ENCODE data around the gene ACVRL1. TPM values are rescaled to one million over a fixed set of nuclear protein-coding genes. Genes with fewer than 3 reads are reported as not detected.

ACVRL1 gene
- total and polyA plus RNA-seq, 4 donors = 3.1 to 7.9 (median 6.1) TPM

DNA sequence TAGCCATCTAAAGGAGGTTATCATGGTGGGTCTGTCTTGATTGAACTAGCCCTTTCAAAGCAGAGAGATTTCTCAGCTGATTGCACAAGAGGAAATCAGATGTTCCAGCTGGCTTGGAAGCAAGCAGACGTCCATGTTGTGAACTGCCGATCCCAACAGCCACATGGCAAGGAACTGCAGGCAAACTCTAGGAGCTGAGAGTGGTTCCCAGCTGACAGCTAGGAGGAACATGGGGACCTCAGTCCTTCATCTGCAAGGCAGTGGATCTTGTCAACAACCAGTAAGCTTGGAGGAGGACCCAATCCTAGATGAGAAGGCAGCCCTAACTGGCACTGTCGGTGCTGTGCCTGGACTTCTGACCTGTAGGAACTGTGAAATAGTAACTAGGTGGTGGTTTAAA is 51.9 kb downstream of the ACVRL1 start:
- peak; percentile 48 for TF ChIP-seq NR2F2 (IDR thresholded peaks at IDR 0.05)
- TF ChIP-seq, protein P1, sequence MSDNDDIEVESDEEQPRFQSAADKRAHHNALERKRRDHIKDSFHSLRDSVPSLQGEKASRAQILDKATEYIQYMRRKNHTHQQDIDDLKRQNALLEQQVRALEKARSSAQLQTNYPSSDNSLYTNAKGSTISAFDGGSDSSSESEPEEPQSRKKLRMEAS (IDR thresholded peaks at IDR 0.05) = peak; percentile 70
- no peak for TF ChIP-seq JUND (IDR thresholded peaks at IDR 0.05)
- peak; percentile 95 for TF ChIP-seq YY1 (IDR thresholded peaks at IDR 0.05)
- peak; percentile 3 for TF ChIP-seq HNF4G (IDR thresholded peaks at IDR 0.05)
- no peak for TF ChIP-seq EGR1 (IDR thresholded peaks at IDR 0.05; ENCODE audit: low read depth in 2 of 2)
- TF ChIP-seq HNF4A (conservative IDR thresholded peaks at IDR 0.05) = peak; percentile 66 to 77
- peak; percentile 54 for TF ChIP-seq SP1 (IDR thresholded peaks at IDR 0.05)
- peak; percentile 31 to 52 for TF ChIP-seq RXRA (IDR thresholded peaks at IDR 0.05)
- Histone ChIP-seq H3K36me3 (ENCODE audit: control insufficient read depth in 4 of 4, insufficient read depth in 3 of 4, low read depth in 1 of 4, low read length in 3 of 4) (no peaks in the 10 kb centered on the region), H3K9me3 (ENCODE audit: control insufficient read depth in 4 of 4, low read length in 3 of 4) (no peaks in the 10 kb centered on the region), H3K27me3 (ENCODE audit: control insufficient read depth in 4 of 4, insufficient read depth in 4 of 4, low read length in 3 of 4) (no peaks in the 10 kb centered on the region), H3K27ac (ENCODE audit: low read depth in 1 of 2, low read length in 2 of 2) (peak overlapping the region; percentile 47 to 88), H3K9ac (ENCODE audit: low read depth in 1 of 2, low read length in 2 of 2) (no peak overlapping the region), H3K4me1 (ENCODE audit: control insufficient read depth in 4 of 4, insufficient read depth in 4 of 4, low read length in 3 of 4) (peaks cover 4 to 52% (median 33%) of the 10 kb centered on the region in 4 donors), H3K4me3 (ENCODE audit: low read depth in 1 of 3, low read length in 3 of 3) (peak overlapping the region in 2 of 3 donors; percentile 9 to 27)
- 13% methylated on average over 3 of the region's 3 CpGs for WGBS
- DNase-seq (ENCODE audit: low spot score) = no peak

DNA sequence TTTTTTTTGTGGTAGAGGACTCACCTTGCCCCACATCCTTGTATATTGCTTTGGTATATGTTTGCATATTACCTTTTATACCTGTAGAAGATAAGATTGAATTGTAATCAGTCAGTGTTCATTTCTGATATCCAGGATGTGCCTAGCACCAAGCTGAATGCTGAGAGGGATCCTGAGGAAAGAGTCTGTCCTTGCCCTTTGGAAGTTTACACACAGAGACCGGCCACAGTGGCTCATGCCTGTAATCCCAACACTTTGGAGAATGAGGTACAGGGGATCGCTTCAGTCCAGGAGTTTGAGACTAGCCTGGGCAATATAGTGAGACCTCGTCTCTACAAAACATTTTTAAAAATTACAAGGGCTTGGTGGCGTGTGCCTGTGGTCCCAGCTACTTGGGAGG is 52.6 kb downstream of the ACVRL1 start:
- Histone ChIP-seq H3K27me3 (ENCODE audit: control insufficient read depth in 4 of 4, insufficient read depth in 4 of 4, low read length in 3 of 4) (no peaks in the 10 kb centered on the region), H3K9ac (ENCODE audit: low read depth in 1 of 2, low read length in 2 of 2) (no peak overlapping the region), H3K36me3 (ENCODE audit: control insufficient read depth in 4 of 4, insufficient read depth in 3 of 4, low read depth in 1 of 4, low read length in 3 of 4) (no peaks in the 10 kb centered on the region), H3K27ac (ENCODE audit: low read depth in 1 of 2, low read length in 2 of 2) (peak overlapping the region; percentile 23 to 88), H3K4me3 (ENCODE audit: low read depth in 1 of 3, low read length in 3 of 3) (peak overlapping the region in 1 of 3 donors; percentile 9), H3K4me1 (ENCODE audit: control insufficient read depth in 4 of 4, insufficient read depth in 4 of 4, low read length in 3 of 4) (peaks cover 0 to 45% (median 27%) of the 10 kb centered on the region in 4 donors), H3K9me3 (ENCODE audit: control insufficient read depth in 4 of 4, low read length in 3 of 4) (no peaks in the 10 kb centered on the region)
- TF ChIP-seq HNF4A (conservative IDR thresholded peaks at IDR 0.05) (peak in 1 of 2 donors; percentile 45), RAD21 (IDR thresholded peaks at IDR 0.05) (no peak)
- no peak for DNase-seq (ENCODE audit: low spot score)
- 67% methylated on average over 4 of the region's 4 CpGs for WGBS

DNA sequence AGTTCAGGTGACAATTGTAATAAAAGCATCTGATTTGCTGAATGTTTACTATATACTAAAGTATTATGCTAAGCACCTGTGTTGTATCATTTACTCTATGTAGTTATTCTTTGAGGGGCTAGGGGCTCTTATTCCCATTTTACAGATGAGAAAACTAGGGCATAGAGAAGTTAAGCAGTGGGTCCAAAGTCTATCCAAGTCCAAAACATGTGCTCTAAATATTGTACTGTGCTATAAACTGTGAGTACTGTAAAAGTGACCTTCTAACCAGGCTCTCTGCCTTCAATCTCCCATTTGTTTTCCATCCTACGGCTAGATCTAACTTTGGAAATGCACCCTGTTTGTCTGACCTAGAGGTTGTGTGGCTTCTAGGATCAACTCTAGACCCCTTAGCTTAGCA is 53.2 kb downstream of the ACVRL1 start:
- peaks cover 0 to 39% (median 22%) of the 10 kb centered on the region in 4 donors for H3K4me1 ChIP-seq (ENCODE audit: control insufficient read depth in 4 of 4, insufficient read depth in 4 of 4, low read length in 3 of 4)
- H3K4me3 ChIP-seq (ENCODE audit: low read depth in 1 of 3, low read length in 3 of 3) = no peak overlapping the region
- 52% methylated on average over 1 of the region's 1 CpG for WGBS
- DNase-seq (ENCODE audit: low spot score) = no peak
- no peaks in the 10 kb centered on the region for H3K36me3 ChIP-seq (ENCODE audit: control insufficient read depth in 4 of 4, insufficient read depth in 3 of 4, low read depth in 1 of 4, low read length in 3 of 4)
- H3K9me3 ChIP-seq (ENCODE audit: control insufficient read depth in 4 of 4, low read length in 3 of 4) = no peaks in the 10 kb centered on the region
- peak in 1 of 2 donors; percentile 38 for TF ChIP-seq HNF4A (conservative IDR thresholded peaks at IDR 0.05)
- TF ChIP-seq YY1 (IDR thresholded peaks at IDR 0.05) = no peak
- TF ChIP-seq FOXA2 (IDR thresholded peaks at IDR 0.05) = no peak
- no peak overlapping the region for H3K9ac ChIP-seq (ENCODE audit: low read depth in 1 of 2, low read length in 2 of 2)
- H3K27ac ChIP-seq (ENCODE audit: low read depth in 1 of 2, low read length in 2 of 2) = peak overlapping the region; percentile 32 to 88
- H3K27me3 ChIP-seq (ENCODE audit: control insufficient read depth in 4 of 4, insufficient read depth in 4 of 4, low read length in 3 of 4) = no peaks in the 10 kb centered on the region

DNA sequence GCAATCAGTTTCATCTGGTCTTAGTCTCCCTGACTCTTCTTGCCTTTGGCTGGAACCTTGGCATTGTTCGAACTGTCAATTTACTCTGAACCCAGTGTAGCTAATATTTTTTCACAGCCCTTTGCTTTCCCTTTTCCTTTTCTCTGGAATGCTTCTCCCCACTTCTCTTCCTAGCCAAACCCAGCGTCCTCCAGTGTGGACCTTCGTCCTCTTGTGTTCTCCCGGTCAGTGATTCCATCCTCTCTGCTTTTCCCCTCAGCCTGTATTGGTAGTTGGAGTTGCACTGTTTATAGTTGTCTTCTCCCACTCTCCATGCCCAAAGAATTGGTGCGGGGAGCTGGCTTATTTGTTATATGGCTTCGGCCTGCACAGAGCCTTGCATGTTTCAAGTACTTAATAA is 53.6 kb downstream of the ACVRL1 start:
- Histone ChIP-seq H3K4me3 (ENCODE audit: low read depth in 1 of 3, low read length in 3 of 3) (no peak overlapping the region), H3K36me3 (ENCODE audit: control insufficient read depth in 4 of 4, insufficient read depth in 3 of 4, low read depth in 1 of 4, low read length in 3 of 4) (no peaks in the 10 kb centered on the region), H3K9ac (ENCODE audit: low read depth in 1 of 2, low read length in 2 of 2) (no peak overlapping the region), H3K27me3 (ENCODE audit: control insufficient read depth in 4 of 4, insufficient read depth in 4 of 4, low read length in 3 of 4) (no peaks in the 10 kb centered on the region), H3K9me3 (ENCODE audit: control insufficient read depth in 4 of 4, low read length in 3 of 4) (no peaks in the 10 kb centered on the region), H3K4me1 (ENCODE audit: control insufficient read depth in 4 of 4, insufficient read depth in 4 of 4, low read length in 3 of 4) (peaks cover 0 to 35% (median 21%) of the 10 kb centered on the region in 4 donors), H3K27ac (ENCODE audit: low read depth in 1 of 2, low read length in 2 of 2) (peak overlapping the region; percentile 32 to 88)
- TF ChIP-seq HNF4A (conservative IDR thresholded peaks at IDR 0.05) = peak; percentile 14 to 42
- no peak for TF ChIP-seq GABPA (IDR thresholded peaks at IDR 0.05 in 1 of 2, conservative IDR thresholded peaks at IDR 0.05 in 1 of 2)
- TF ChIP-seq RXRA (IDR thresholded peaks at IDR 0.05) = peak in 1 of 2 donors; percentile 23
- no peak for TF ChIP-seq FOXA2 (IDR thresholded peaks at IDR 0.05)
- TF ChIP-seq, protein P2, sequence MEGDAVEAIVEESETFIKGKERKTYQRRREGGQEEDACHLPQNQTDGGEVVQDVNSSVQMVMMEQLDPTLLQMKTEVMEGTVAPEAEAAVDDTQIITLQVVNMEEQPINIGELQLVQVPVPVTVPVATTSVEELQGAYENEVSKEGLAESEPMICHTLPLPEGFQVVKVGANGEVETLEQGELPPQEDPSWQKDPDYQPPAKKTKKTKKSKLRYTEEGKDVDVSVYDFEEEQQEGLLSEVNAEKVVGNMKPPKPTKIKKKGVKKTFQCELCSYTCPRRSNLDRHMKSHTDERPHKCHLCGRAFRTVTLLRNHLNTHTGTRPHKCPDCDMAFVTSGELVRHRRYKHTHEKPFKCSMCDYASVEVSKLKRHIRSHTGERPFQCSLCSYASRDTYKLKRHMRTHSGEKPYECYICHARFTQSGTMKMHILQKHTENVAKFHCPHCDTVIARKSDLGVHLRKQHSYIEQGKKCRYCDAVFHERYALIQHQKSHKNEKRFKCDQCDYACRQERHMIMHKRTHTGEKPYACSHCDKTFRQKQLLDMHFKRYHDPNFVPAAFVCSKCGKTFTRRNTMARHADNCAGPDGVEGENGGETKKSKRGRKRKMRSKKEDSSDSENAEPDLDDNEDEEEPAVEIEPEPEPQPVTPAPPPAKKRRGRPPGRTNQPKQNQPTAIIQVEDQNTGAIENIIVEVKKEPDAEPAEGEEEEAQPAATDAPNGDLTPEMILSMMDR (IDR thresholded peaks at IDR 0.05; ENCODE audit: low read depth, low read length, missing input control) = no peak
- WGBS = 60% methylated on average over 6 of the region's 6 CpGs
- DNase-seq (ENCODE audit: low spot score) = no peak

Data from liver (tissue), 9 donors.